CD4-positive, alpha-beta T cell treated with Interleukin-6 for 4 hours (primary cell): ENCODE measurements around the gene MOB1A.
"Not testable (repeated sequence)": the region's sequence is repeated elsewhere in the genome, so short reads cannot be mapped to it uniquely, and the experiment has no call there.

Experiments used
- DNase-seq: peaks from one replicate; pipeline ENCODE4 v3.0.0-alpha.2; 2020; ENCODE audit warnings: mixed read lengths

Gene MOB1A

DNA sequence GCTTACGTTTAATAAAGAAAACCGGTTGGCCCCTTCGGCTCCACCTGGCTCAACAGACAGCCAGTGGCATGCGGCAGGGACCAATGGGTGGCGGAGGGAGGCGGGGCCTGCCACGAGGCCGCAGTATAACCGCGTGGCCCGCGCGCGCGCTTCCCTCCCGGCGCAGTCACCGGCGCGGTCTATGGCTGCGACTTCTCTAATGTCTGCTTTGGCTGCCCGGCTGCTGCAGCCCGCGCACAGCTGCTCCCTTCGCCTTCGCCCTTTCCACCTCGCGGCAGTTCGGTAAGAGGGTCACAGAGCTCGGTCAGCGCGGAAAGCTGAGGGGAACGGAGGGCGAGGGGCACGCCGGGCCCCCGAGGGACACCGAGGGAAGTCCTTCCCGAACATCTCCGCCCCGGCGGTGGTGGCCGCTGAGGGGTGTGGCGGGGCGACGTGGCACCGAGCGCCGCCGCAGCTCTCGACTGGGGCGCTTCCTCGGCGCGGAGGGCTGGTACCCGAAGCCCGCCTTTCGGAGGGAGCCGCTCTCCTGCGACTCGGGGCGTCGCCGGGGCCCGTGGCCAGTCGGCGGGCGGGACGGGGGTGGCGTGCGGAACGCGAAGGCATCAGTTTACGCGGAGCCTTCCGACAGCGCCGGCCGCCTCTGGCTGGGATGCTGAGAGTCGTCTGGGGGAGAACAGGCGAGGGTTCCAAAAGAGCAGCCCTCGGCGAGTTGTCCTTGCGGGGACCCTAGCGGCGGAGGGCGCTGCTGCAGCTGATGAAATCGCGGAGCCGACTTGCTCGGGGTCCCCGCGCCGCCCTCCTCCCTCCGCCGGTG lies 20.0 kb upstream of the MOB1A start, which contains the start of gene MTHFD2:
Gene MTHFD2, plus strand, starts transcription at position 155 of the 814 bp plus-strand sequence. Its CDS starts 27 bp downstream, at position 182.
- peak; percentile 93 for DNase-seq

- DNase-seq = no peak
Observed at GRCh38 chr2:74198023-74198460, 19.4 kb upstream of the MOB1A start.

DNA sequence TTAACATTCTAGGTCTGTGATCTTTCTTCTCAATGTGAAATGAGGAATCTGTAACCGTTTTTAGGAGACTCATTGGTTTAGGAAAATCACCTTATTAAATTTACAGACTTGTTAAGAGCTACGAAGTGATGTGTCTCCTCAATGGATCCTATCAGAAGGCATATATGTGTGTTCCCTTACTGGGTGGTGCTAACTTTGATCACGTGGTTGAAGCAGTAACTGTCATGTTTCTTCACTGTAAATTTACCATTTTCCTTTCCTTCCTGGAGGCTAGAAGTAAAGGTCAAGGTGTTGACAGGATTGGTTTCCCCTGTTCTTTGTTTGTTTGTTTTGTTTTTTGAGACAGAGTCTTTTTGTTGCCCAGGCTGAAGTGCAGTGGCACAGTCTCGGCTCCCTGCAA lies 18.4 kb upstream of the MOB1A start:
- DNase-seq = no peak

DNA sequence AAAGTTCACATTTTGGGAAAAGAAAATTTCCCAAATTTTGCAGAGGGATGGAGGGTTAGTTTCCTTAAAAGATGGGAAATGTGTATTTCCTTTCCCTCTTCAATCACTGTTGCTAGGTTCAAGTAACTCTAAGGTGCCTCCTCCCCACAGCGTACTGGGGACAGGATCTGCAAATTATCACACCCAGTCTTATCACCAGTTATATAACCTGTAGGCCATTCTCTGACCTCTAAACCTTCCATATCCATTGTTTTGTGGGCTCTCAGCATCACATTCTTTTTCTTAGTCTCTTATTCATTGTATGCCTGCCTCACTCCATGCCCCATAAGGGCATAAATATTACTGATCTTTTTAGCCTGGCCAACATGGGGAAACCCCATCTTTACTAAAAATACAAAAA lies 16.1 kb upstream of the MOB1A start:
- no peak for DNase-seq

DNA sequence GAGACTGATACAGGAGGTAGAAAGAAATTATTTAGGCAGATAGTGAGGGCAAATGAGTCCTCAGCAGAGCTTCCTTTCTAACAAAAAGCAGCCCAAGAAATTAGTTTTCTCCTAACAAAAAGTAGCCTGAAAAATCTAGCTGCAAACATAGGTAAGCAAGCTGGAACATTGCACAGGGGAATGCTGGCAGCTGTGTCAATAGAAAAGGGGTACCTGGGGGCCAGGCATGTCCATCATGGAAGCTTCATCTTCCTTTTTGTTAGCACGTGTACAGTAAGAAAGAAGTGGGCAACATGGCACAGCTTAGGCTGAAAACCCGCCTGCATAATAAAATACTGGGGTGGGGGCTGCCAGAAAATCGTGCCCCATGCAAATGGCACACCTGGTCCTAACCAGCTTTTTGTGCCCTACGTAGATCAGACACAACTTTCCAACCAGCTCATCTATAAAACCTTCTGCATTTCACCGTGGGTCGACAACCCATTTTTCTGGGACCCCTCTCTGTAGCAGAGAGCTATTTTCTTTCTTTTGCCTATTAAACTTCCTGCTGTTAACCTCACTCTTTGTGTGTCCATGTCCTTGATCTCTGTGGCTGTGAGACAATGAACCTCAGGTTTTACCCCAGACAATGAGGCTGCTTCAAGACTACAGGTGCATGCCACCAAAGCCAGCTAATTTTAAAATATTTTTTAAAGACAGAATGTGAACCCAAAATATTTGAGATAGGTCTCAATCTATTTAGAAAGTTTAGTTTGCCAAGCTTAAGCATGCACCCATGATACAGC lies 13.1 kb upstream of the MOB1A start:
- DNase-seq = no peak

- no peak for DNase-seq
Observed at GRCh38 chr2:74188696-74189095, 10.0 kb upstream of the MOB1A start.

GRCh38 chr2:74188018-74188601 lies 9.4 kb upstream of the MOB1A start:
- DNase-seq = no peak

DNA sequence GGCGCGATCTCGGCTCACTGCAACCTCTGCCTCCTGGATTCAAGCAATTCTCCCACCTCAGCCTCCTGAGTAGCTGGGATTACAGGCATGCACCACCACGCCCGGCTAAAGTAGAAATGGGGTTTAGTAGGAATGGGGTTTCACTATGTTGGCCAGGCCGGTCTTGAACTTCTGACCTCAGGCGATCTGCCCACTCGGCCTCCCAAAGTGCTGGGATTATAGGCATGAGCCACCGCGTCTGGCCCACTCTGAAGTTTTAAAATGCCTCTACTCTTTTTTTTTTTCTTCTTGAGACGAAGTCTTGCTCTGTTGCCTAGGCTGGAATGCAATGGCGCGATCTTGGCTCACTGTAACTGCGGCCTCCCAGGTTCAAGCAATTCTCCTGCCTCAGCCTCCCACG lies 8.0 kb upstream of the MOB1A start:
- DNase-seq = not testable (repeated sequence)

GRCh38 chr2:74186038-74186437 lies 7.4 kb upstream of the MOB1A start:
- DNase-seq = peak; percentile 21

DNA sequence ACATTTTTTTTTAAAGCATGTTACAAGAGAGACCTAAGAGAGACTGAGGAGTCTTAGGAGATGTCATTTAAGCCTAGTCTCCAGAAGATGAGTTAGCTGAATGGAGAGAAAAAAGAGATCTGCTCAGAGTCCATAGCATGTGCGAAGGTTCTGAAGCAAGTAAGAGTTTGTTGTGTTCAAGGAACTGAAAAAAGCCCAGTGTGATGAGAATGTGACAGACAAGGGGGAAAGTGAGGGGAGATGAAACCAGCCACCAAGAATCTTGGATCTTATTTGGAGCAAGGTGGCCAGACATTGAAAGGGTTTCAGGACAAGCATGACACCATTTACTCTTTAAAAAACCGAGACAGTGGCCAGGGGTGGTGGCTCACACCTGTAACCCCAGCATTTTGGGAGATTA lies 5.2 kb upstream of the MOB1A start:
- no peak for DNase-seq

- DNase-seq = no peak
Observed at GRCh38 chr2:74181739-74182138, 3.1 kb upstream of the MOB1A start.

DNA sequence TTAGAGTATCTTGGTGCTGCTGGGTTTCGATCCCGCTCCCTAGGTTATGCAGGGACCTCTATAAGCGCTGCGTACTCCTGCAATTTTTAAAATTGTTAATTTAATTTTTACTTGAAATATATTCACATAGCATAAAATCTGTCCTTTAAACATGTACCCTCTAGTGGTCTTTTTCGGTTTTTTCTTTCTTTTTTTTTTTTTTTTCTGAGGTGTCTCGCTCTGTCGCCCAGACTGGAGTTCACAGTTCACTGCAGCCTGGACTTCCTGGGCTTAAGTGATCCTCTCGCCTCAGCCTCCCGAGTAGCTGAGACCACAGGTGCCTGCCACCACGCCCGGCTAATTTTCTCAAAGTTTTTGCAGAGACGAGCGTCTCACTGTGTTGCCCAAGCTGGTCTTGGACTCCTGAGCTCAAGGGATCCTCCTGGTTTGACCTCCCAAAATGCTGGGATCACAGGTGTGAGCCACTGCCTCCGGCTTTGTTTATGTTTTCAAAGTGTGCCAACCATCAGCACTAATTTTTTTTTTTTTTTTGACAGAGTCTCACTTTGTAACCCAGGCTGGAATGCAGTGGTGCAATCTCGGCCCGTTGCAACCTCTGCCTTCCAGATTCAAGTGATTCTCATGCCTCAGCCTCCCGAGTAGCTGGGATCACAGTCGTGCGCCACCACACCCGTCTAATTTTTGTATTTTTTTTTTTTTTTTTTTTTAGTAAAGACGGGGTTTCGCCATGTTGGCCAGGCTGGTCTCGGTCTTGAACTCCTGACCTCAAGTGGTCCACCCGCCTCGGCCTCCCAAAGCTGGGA lies 585 bp upstream of the MOB1A start:
- peak; percentile 1 for DNase-seq

- no peak for DNase-seq
Observed at GRCh38 chr2:74177696-74178095, 983 bp downstream of the MOB1A start.

DNA sequence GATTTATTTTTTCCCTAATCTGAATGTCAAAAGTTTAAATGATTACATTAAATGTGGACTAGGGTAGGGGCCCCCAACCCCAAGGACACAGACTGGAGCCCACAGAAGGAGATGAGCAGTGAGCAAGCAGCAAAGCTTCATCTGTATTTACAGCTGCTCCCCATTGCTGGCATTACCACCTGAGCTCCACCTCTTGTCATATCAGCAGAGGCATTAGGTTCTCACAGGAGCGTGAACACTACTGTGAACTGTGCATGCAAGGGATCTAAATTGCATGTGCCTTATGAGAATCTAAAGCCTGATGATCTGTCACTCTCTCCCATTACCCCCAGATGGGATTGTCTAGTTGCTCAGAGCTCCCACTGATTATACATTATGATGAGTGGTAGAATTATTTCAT lies 3.8 kb downstream of the MOB1A start:
- no peak for DNase-seq

DNA sequence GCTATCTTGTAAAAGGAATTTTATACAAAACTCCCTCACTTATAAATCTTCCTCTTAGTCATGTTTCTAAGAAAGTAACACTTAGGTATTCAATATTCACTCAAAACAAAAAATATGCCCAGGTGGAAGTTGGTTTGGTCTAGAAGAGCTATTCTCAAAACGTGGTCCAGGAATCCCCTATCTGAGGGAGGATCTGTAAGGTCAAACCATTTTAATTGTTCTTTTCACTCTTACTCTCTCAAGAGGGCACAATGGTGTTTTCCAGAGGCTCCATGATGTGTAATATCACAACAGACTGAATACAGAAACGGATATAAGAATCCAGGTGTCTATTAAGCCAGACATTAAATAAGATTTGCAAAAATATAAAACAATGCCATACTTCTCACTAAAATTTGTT lies 9.9 kb downstream of the MOB1A start:
- no peak for DNase-seq

DNA sequence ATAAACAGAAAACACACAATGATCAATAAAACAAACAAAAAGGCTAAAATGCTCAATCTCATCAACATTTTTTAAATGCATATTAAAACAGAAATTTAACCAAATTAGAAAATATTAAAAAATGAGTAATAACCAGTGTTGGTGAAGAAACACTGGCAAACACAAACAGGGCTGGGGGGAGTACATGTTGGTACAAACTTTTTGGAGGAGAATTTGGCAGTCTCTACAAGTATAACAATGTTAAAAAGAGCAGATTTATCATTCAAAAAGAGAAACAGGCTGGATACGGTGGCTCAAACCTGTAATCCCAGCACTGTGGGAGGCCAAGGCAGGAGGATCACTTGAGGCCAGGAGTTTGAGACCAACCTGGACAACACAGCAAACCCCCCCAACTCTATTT lies 13.9 kb downstream of the MOB1A start:
- no peak for DNase-seq

- DNase-seq = no peak
Observed at GRCh38 chr2:74162951-74163350, 15.7 kb downstream of the MOB1A start.

GRCh38 chr2:74155830-74156229 lies 22.8 kb downstream of the MOB1A start:
- no peak for DNase-seq

DNA sequence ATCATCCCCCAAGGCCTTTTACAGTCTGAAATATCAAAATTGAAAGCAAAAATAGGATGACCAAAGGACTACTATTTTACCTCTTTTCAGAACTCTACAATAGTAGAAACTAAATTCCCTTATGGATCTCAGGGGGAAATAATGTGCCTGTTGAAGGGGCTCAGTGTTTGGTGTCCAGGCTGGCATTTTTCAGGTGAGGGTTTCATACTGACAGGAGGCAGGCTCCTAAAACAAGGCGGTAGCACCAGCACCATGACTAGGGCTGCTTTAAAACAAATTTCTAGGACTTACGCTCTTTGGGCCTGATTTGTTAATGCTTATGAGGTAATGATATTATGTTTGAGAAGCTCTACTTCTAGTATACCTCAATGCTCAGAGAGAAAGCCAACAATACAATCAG lies 25.7 kb downstream of the MOB1A start:
- no peak for DNase-seq

- DNase-seq = no peak
Observed at GRCh38 chr2:74149570-74150319, 28.9 kb downstream of the MOB1A start.

GRCh38 chr2:74149247-74149525 lies 29.5 kb downstream of the MOB1A start:
- DNase-seq = no peak
